Stimulated activated naive CD4-positive, alpha-beta T cell (primary cell): ENCODE measurements around the gene QDPR.
"Not testable (repeated sequence)": the region's sequence is repeated elsewhere in the genome, so short reads cannot be mapped to it uniquely, and the experiment has no call there.

Experiments used
- DNase-seq, 6 experiments: peaks; one replicate each; lab custom pipeline; 2025; lab: John Stamatoyannopoulos, UW

Gene QDPR

DNA sequence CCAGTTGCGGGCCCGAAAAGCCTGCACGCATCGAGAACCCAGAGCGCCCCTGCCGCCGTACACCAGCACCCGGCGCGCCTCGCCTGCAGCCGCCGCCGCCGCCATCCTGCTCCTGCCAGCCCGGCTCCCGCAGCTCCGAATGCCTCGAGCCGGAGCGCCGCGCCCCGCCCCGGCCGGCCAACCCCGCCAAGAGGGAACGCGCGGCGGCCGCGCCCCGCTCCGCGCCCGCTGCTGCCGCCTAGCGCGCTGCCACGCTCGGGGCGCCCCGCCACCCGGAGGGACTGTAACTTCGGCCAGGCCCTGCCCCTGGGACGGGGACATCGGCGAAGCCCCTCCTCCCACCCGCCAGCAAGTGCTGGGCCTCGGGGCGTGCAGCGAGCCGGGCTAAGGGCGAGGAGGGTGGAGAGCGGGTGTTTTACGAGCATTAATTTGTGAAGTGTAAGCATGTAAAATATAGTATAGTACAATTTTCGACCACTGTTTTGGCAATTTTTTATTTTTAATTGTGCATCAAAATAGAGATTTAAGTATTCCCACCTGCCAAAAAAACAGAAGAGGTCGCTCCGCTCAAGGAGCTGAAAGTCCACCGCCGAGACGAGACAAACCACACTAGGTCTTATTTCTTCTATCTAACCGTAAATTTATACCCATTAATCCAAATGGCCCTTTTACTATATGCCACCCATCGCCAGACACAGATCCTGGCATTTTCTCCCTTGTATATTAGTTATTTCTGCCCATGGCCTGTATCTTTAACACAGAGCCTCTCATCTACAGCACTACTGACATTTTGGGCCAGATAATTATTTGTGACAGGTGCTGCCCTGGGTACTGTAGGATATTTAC, at the start of gene QDPR:
Gene QDPR, minus strand, starts transcription at position 141 of the 846 bp plus-strand sequence. Its CDS starts 36 bp downstream, at position 105.
- DNase-seq, result peak; percentile 55 to 74 (median 62)

DNA sequence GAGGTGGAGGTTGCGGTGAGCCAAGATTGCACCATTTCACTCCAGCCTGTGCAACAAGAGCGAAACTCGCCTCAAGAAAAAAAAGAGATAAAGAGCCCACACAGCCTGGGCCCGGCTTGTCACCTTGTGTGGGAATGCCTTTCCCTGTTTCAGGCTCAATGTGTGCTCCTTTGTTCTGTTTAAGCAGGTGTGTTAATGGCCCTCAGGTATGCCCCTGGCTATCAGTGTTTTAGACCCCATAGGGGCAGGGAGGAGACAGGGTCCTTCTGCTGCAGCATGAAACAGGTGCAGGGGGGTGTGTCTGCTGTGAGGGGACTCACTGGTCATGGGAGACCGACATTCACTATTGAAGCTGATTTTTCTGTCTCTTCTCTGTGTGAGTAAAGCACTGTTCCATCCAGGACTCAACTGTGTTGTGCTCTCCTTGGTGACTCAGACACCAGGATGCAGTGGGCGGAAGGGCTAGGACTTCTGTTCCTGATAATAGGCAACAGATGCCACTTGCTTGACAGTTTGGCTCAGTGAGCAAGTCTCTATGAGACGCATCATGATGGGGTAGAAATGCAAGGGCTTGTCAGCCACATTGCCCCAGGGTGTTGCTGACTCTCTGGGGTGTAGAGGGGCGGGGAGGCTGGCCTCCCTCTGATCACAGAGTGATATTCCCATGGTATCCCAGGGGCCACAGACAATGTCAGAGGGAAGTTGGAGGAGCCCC, 49.5 kb upstream of the QDPR start:
- DNase-seq, result no peak

DNA sequence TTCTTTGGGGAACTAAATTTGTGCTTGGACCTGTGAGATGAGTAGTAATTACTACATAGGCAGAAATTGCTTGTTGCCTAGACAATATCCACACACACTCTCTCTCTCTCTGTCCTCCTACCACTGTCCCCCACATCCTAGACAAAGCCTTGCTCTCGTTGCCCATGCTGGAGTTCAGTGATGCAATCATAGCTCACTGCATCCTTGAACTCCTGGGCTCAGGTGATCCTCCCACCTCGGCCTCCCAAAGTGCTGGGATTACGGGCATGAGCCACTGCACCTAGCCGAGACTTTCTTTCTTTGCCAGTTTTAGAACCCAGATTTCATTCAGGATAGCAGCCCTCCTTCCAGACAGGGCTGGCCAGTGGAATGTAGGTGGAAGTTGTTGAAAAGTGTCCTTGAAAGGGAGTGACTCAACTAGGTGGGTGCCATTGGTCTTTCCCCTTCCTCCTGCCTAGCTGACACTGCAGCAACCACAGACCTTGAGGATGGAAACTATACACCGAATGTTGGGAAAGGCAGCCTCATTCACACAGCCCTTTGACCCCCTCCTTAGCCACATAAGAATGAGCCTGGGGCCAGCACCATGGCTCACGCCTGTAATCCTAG, 48.3 kb upstream of the QDPR start:
- no peak for DNase-seq

DNA sequence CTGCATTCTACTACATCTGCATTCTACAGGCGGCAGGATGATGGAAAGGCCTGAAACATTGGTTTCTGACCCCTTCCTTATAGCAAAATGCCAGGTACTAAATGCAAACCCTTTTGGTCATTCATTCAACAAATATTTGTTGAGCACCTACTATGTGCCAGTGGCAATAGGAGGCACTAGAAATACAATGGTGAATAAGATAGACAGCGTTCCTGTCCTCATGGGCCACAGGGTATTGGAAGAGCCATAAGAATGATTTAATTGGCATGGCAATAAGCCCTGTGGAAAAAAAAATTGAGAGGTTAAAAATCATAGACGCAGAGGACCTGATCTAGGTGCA, 47.8 kb upstream of the QDPR start:
- DNase-seq, result no peak

DNA sequence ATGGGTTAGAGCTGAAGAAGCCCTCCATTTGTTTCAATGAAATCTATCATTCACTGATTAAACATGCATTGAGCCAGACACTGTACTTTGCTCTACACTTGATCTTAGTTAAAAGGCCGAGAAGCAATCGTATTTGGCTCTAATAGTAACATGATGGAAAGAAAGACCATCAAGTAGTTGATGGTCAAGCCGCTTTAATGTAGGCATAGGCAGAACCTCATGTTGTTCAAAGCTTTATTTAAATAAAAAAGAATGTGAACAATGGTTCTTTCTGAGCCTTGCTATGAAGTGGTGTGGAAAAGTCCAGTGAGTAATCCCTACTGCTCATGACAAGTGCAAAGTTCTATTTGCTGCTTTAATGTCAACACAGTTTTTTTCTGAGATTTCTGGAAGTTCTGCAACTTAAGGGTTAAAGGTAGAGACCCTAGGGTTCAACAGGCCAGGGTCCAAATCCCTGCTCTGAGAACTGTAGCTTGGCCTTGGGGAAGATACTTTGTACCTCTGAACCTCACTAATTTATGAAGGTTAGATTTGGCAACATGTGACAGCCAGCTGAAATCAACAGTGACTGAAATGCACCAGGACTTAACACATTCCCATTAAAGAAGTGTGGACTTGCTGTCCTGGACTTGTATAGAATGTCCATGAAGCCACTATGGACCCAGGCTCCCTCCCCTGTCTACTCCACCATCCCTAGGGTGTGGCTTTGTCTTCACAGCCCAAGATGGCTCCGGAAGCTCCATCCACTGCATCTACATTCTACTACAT, 47.2 kb upstream of the QDPR start:
- DNase-seq, result no peak

DNA sequence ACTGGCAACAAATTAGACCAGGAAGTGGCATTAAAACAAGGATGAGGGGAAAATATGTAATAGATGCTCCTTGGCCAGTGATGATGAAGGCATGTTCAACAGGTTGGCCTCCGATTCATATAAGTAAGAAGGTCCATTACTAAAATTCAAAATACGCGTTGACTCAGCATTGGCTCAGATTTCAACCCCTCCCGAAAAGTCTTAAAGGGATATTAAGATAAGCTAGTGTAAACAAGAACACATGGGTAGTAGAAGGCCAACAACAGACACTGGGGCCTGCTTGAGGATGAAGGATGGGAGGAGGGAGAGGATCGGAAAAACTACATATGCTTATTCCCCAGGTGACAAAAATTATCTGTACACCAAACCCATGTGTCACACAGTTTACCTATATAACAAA, 46.0 kb upstream of the QDPR start:
- DNase-seq, result no peak

DNA sequence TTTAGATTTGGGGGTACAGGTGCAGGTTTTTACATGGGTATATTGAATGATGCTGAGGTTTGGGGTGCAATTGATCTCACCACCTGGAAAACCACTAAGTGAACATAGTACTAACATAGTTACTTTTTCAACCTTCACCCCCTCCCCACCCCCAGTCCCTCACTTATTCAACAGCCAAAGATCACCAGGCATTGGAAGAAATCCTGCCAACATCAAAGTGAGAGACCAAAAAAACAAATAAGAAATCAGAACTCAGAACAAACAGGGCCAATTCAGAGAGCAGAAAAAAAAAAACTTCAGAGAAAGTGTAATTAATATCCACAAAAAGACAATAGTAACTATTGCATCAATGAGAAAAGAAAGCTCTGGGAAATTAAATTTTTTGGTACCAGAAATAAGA, 44.6 kb upstream of the QDPR start:
- no peak for DNase-seq

DNA sequence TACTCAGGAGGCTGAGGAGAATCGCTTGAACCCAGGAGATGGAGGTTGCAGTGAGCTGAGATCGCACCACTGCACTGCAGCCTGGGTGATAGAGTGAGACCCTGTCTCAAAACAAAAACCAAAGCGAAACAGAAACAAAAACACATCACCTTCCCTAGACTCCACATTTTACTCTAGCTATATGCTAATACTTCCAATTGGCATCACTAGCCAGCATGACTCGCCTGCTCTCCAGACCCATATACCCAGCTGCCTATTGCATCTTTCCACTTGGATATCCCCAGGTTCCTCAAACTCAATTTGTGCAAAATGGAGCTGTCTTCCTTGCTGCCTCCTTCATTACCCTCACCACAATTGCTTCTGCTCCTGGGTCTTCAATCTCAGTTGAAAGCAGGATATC, 42.7 kb upstream of the QDPR start:
- DNase-seq, result no peak

DNA sequence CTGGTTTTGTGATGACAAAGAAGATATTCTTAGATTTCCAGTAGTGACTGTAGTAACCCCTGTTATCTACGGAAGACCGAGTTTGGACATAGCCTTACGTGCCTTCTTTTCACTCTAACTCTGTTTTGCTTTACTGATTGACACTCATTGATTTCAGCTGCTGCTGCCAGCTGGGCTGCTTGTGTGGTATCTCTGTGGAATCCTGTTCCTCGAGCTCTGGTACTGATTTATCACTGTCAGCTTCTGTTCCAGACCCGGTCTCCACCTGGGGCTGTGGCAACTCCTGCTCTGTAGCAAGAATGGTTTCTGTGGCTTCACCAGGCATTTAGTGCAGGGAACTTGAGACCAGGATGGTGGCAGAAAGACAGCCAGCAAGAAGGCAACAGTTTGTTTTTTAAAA, 40.5 kb upstream of the QDPR start:
- no peak for DNase-seq

DNA sequence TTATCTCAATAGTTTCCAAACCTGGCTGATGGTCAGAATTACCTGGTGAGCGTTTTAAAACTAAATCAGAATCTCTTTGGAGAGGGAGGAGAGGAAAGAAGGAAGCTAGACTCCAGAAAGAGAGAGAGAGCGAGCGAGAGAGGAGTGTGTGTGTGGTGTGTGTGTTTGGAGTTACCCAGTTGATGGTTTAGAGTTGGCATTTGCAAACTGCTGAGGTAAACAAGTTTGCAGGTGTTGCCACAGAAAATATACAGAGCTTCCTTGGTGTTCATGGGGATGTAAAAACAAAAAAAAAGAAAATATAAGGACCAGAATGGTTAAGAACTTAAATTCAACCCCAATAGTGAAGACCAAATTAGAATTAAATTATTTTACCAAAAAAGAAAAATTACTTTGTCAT, 38.7 kb upstream of the QDPR start:
- no peak for DNase-seq

DNA sequence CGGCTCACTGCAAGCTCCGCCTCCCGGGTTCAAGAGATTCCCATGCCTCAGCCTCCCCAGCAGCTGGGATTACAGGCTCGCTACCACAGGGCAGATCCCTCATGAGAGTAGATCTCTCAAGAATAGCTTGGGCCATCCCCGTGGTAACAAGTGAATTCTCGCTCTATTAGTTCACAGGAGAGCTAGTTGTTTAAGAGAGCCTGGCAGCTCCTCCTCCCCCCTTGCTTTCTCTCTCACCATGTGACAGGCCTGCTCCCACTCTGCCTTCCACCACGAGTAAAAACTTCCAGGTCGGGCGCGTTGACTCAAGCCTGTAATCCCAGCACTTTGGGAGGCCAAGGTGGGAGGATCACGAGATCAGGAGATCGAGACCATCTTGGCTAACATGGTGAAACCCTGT, 34.8 kb upstream of the QDPR start:
- no peak for DNase-seq

DNA sequence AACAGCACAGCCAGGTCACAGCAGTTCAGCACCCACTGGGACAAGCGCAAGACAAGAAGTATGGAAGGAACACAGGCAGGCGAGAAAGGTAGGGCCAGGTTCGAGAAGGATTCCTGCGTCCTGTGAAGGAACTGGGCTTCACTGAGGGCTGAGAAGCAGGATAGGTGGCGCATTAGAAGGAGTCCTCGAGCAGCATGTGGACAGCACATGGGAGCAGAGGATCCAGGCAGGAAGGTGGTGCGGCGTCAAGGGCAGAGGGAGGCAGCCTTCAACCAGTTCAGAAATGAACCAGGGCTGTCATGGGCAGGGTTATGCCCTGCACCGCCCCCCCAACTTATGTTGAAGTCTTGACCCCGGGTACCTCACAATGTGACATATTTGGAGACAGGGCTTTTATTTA, 34.3 kb upstream of the QDPR start:
- DNase-seq, result no peak

DNA sequence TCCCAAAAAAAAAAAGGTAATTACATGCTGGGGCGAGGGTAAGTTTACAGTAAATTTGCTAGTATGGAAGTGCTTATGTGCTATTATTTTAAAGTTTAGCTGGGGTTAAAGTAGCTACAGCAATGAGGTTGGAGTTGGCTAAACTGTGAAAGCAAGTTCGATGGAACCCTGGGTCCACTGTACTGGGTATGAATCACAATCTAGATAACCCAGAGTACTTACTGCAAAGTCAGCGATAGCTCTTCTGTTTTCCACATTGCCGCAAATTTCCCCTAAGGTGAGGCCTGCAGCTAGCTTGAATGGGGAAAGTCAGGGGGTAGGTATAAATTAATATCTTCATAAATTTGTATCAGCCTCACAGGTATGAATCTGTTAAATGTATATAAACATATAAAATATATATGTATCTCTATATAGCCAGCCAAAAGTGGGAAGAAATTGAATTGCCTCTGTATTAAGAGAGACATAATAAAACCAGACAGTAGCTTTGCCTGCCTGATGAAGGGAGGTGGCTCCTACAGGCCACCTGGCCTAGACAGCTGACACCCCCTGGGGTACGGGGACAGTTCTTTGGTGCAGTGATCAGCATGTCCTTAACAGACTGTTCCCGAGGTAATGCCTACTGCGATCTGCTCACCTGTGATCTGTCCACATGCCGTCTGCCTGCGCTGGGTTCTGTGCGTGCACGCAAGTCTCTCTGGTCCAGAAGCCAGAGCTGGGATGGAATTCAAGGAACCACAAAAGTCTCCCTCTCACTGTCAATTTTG, 33.7 kb upstream of the QDPR start:
- DNase-seq, result no peak

DNA sequence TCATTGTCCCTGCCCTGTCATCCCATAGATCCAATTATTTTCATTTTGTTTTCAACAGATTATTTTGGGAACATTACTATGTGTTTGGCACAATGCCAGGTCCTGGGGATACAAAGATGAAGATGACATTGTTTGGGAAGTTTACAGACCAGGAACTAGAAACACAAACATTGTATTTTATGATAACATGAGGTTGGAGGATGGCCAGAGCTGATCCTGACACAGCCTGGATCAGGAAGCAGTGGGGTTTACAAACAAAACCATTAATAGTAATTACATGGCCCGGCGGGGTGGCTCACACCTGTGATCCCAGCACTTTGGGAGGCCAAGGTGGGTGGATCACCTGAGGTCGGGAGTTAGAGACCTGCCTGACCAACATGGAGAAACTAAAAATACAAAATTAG, 32.9 kb upstream of the QDPR start:
- DNase-seq, result no peak

DNA sequence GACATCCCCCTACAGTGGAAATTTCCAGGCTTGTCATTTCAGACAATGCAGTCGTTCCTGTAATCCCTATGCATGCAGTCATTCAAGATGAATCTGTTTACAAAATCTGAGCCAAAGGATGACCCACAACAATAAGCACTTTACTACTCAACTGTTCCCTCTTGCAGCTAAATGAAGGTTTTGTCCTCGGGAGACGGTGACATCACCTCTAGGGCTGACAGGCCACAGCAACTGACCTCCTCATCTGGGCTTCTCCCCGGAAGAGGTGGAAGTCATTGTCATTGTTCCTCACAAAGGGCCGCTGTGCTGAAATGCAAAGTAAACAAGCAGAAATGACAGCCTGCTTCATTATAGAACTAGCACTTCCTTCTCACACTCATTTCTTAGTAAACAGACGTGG, 32.3 kb upstream of the QDPR start:
- no peak for DNase-seq

DNA sequence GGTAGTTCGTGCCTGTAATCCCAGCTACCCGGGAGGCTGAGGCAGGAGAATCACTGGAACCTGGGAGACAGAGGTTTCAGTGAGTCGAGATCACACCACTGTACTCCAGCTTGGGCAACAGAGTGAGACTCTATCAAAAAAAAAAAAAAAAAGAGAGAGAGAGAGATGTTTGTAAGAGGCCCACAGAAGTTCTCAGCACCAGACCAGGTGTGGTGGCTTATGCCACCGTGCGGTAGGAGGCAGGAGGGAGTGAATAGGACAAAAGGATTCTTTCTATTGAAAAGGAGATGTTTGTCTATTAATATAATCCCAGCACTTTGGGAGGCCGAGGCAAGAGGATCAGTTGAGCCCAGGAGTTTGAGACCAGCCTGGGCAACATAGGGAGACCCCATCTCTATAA, 25.2 kb upstream of the QDPR start:
- not testable (repeated sequence) for DNase-seq

DNA sequence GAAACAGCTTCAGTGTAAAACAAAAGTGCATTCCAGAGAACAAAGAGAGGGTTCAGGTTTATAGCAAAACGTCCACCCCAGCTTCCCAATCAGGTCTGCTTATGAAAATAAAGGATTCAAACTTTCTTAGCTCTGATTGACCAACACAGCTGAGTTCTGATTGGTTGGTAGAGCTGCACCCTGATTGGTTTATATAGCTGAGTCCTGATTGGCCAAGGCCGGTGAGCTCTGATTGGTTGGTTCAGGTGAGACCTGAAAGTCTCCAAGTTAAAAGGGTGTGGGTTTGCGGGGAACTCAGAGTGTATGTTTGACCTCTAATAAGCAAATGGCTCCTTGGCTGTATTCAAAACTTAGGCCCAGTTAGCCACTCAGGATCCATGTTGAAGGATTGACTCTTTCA, 24.0 kb upstream of the QDPR start:
- no peak for DNase-seq

DNA sequence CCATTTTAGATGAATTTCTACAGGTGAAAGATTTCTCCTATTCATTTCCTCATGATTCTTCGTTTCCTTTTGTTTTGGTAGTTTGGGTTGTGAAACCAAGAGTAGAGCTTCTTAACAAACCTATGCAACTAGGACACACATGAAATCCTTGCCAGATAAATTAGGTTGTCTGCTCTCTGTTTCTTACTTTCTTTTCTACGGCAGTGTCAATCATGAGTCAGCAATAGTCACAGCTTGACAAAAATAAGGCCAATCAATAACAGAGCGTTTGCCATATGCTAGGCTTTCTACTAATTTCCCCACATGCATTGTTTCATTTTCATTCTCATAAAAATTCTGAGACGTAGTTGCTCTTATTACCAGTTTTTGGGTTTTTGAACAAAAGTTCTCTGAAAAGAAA, 23.4 kb upstream of the QDPR start:
- DNase-seq, result no peak

DNA sequence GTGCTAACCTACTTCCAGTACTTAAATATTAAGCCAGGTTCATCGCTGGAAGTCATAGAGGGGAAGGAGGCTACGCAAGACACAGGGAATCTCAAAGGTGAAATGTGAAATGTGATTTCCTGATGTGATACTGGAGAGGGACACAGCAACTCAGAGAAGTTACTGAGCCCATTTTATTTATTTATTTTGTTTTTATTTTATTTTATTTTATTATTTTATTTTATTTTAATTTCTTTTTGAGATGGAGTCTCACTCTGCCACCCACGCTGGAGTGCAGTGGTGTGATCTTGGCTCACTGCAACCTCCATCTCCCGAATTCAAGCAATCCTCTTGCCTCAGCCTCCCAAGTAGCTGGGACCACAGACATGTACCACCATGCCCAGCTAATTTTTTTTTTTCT, 22.8 kb upstream of the QDPR start:
- no peak for DNase-seq

DNA sequence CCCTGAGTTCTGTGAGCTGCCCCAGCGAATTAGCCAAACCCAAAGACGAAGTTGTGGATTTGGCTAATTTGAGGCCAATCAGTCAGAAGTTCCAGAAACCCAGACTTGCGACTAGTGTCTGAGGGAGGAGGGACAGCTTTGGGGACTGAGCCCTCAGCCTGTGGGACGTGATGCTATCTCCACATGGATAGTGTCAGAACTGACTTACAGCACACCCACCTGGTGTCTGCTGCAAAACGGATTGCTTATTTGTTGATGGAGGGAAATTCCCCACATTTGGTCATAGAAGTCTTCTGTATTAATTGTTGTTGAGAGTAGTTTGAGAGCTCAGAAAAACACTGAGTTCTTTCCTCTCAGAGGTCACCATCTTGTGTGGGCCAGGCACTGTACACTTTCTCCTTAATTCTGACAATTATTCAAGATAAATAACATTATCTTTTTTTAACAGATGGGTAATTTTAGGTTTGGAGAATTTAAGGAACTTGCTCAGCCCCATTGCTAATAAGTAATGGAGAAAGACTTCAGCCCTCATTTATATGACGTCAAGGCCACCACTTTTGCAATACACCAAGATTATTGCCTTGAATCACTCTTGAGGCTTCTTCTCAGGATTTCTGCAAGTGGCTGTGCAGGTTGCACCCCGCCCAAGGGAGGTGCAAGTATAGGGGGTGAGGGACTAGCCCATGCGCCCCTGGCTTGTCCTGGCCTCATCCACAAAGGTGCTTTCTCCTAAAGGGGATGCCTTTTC, 19.8 kb upstream of the QDPR start:
- no peak for DNase-seq

DNA sequence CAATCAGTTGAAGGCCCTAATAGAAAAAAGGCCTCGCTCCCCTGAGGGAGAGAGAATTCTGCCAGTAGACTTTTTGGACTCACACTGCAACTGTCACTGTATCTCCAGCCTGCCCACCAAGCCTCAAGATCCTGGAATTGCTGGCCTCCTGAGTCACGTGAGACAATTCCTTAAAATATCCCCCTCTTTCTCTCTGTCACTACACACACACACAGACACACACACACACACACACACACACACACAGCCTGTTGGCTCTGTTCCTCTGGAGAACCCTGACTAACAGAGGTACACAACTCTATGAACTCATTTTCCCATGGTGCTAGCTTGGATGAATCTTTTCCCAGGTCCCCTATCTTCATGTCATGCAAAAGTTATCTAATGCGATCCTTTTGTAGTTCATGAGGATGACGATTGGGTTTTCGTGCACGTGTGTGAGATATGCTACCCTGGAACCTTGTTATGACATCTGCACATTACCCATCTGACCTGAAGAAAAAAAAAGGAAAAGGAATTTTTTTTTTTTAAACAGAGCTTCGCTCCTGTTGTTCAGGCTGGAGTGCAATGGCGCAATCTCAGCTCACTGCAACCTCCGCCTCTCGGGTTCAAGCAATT, 16.8 kb upstream of the QDPR start:
- no peak for DNase-seq
